Measurements from ENCODE around the gene SPATA25. TPM values are rescaled to one million over a fixed set of nuclear protein-coding genes. Genes with fewer than 3 reads are reported as not detected.

Gene SPATA25
- total RNA-seq, 1 donor from 2014 or later, result 0.29 TPM

- DNase-seq (ENCODE audit: extremely low read depth, low read depth, low spot score), result no peak
These were observed 45.1 kb downstream of the SPATA25 start for GRCh38 chr20:45842169-45842812.

- DNase-seq (ENCODE audit: extremely low read depth, low read depth, low spot score), result no peak
These were observed 45.9 kb downstream of the SPATA25 start for GRCh38 chr20:45841407-45842129.

DNA sequence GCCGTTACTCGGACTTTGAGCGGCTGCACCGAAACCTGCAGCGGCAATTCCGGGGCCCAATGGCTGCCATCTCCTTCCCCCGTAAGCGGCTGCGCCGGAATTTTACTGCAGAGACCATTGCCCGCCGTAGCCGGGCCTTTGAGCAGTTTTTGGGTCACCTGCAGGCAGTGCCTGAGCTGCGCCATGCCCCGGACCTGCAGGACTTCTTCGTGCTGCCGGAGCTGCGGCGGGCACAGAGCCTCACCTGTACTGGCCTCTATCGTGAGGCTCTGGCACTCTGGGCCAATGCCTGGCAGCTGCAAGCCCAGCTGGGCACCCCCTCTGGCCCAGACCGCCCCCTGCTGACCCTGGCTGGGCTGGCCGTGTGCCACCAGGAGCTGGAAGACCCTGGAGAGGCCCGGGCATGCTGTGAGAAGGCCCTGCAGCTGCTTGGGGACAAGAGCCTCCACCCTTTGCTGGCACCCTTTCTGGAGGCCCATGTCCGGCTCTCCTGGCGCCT lies 46.7 kb downstream of the SPATA25 start:
- DNase-seq (ENCODE audit: extremely low read depth, low read depth, low spot score), result no peak

DNA sequence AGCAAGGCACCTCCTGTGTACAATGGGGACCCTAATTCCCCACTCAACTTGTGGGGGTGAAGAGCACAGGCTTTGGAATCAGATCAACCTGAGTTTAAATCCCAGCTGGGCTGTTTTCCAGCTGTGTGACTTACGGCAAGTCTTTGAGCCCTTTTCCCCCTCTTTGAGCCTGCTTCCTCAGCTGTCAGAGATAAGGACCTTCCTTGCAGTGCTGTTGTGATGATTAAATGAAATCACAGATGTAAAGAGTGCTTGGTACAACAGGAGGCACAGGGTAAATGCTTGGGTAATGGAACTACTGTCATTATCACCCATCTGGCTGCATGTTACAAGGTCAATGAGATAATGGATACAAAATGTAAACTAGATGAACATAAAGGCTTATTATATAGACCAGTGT lies 50.6 kb downstream of the SPATA25 start:
- DNase-seq (ENCODE audit: extremely low read depth, low read depth, low spot score), result no peak

Other genes starting within 250 kb of the SPATA25 start
- gene WFDC11, start 217.4 kb downstream of the SPATA25 start, total RNA-seq, result not detected in 2 replicates
- not detected in 2 replicates for gene WFDC13, start 185.6 kb downstream of the SPATA25 start, total RNA-seq
- gene WFDC10B, start 182.6 kb downstream of the SPATA25 start, total RNA-seq, result not detected in 2 replicates
- not detected in 2 replicates for gene SPINT4, start 165.3 kb downstream of the SPATA25 start, total RNA-seq
- 0.99 TPM in 1 of 2 replicates, not detected in the other for gene WFDC3, start 95.7 kb downstream of the SPATA25 start, total RNA-seq
- 30.6 and 39.5 TPM in 2 replicates for gene DNTTIP1, start 95.7 kb downstream of the SPATA25 start, total RNA-seq
- 28.8 and 38.3 TPM in 2 replicates for gene UBE2C, start 75.0 kb downstream of the SPATA25 start, total RNA-seq
- gene TNNC2, start 60.3 kb downstream of the SPATA25 start, total RNA-seq, result not detected in 2 replicates
- gene SNX21, start 53.8 kb downstream of the SPATA25 start, total RNA-seq, result 24.7 and 26.3 TPM in 2 replicates
- 31.0 and 32.3 TPM in 2 replicates for gene ACOT8, start 30.2 kb downstream of the SPATA25 start, total RNA-seq
- 6.2 and 6.7 TPM in 2 replicates for gene ZSWIM3, start 30.0 kb downstream of the SPATA25 start, total RNA-seq
- gene ZSWIM1, start 6.4 kb downstream of the SPATA25 start, total RNA-seq, result 9.4 and 11.4 TPM in 2 replicates
- 3.4 and 4.8 TPM in 2 replicates for gene NEURL2, start 3.6 kb upstream of the SPATA25 start, total RNA-seq
- 190 and 234 TPM in 2 replicates for gene CTSA, start 3.7 kb upstream of the SPATA25 start, total RNA-seq
- 24.6 and 28.1 TPM in 2 replicates for gene PLTP, start 24.5 kb upstream of the SPATA25 start, total RNA-seq
- 12.8 and 17.4 TPM in 2 replicates for gene PCIF1, start 47.1 kb upstream of the SPATA25 start, total RNA-seq
- gene ZNF335, start 84.6 kb upstream of the SPATA25 start, total RNA-seq, result 12.5 and 19.3 TPM in 2 replicates
- 0.12 and 1.1 TPM in 2 replicates for gene MMP9, start 121.3 kb upstream of the SPATA25 start, total RNA-seq
- gene SLC12A5, start 141.6 kb upstream of the SPATA25 start, total RNA-seq, result 0.34 and 2.2 TPM in 2 replicates
- 25.9 and 34.3 TPM in 2 replicates for gene NCOA5, start 202.3 kb upstream of the SPATA25 start, total RNA-seq
- 9.3 and 14.0 TPM in 2 replicates for gene CD40, start 230.7 kb upstream of the SPATA25 start, total RNA-seq